ENCODE measurements around the gene PAQR6. TPM values are rescaled to one million over a fixed set of nuclear protein-coding genes. Genes with fewer than 3 reads are reported as not detected.

PAQR6 gene
- total and polyA plus RNA-seq, 10 of the 15 experiments (the other 5 are each of a cell fraction or from before 2014, with no cell fraction given), result 0.42 to 4.5 (median 1.3) TPM

GRCh38 chr1:156245451-156246232 lies 2.2 kb downstream of the PAQR6 start (continued):
- TF ChIP-seq, protein P1, sequence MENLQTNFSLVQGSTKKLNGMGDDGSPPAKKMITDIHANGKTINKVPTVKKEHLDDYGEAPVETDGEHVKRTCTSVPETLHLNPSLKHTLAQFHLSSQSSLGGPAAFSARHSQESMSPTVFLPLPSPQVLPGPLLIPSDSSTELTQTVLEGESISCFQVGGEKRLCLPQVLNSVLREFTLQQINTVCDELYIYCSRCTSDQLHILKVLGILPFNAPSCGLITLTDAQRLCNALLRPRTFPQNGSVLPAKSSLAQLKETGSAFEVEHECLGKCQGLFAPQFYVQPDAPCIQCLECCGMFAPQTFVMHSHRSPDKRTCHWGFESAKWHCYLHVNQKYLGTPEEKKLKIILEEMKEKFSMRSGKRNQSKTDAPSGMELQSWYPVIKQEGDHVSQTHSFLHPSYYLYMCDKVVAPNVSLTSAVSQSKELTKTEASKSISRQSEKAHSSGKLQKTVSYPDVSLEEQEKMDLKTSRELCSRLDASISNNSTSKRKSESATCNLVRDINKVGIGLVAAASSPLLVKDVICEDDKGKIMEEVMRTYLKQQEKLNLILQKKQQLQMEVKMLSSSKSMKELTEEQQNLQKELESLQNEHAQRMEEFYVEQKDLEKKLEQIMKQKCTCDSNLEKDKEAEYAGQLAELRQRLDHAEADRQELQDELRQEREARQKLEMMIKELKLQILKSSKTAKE (IDR thresholded peaks at IDR 0.05; ENCODE audit: low read depth, poor library complexity, severe bottlenecking), result no peak
- TF ChIP-seq TCF3 (IDR thresholded peaks at IDR 0.05; ENCODE audit: borderline replicate concordance, insufficient read depth, low read depth, low read length), result 0 out of 2 replicates have a peak, but pooled peaks have one; percentile 52
- TF ChIP-seq SMARCA5 (IDR thresholded peaks at IDR 0.05), result 0 out of 2 replicates have a peak, but pooled peaks have one; percentile 5
- TF ChIP-seq POLR2AphosphoS2 (IDR thresholded peaks at IDR 0.05; ENCODE audit: low read depth, low read length), result peak; percentile 48; the same call in 1 of the 2 replicates
- no peak for TF ChIP-seq IRF4 (IDR thresholded peaks at IDR 0.05; ENCODE audit: low read depth, low read length)
- no peak for TF ChIP-seq REST (IDR thresholded peaks at IDR 0.05; ENCODE audit: low read depth, low read length)
- no peak for TF ChIP-seq SP1 (IDR thresholded peaks at IDR 0.05; ENCODE audit: low read depth, low read length)
- TF ChIP-seq, protein P2, sequence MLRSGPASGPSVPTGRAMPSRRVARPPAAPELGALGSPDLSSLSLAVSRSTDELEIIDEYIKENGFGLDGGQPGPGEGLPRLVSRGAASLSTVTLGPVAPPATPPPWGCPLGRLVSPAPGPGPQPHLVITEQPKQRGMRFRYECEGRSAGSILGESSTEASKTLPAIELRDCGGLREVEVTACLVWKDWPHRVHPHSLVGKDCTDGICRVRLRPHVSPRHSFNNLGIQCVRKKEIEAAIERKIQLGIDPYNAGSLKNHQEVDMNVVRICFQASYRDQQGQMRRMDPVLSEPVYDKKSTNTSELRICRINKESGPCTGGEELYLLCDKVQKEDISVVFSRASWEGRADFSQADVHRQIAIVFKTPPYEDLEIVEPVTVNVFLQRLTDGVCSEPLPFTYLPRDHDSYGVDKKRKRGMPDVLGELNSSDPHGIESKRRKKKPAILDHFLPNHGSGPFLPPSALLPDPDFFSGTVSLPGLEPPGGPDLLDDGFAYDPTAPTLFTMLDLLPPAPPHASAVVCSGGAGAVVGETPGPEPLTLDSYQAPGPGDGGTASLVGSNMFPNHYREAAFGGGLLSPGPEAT (IDR thresholded peaks at IDR 0.05; ENCODE audit: low read depth), result no peak
- no peak for TF ChIP-seq ZSCAN29 (IDR thresholded peaks at IDR 0.05)
- no peak for TF ChIP-seq CTCF (IDR thresholded peaks at IDR 0.05 in 2 of 3, conservative IDR thresholded peaks at IDR 0.05 in 1 of 3; ENCODE audit: control insufficient read depth in 2 of 3, extremely low read depth in 1 of 3, insufficient read depth in 1 of 3, low read depth in 3 of 3, low read length in 3 of 3)
- TF ChIP-seq BCL3 (IDR thresholded peaks at IDR 0.05; ENCODE audit: borderline replicate concordance, insufficient read depth, low read depth, low read length, poor library complexity, severe bottlenecking), result peak; percentile 30
- TF ChIP-seq TARDBP (IDR thresholded peaks at IDR 0.05; ENCODE audit: borderline replicate concordance), result no peak
- no peak for TF ChIP-seq ZNF217 (IDR thresholded peaks at IDR 0.05)

Data from GM12878 (cell line).